Testis (tissue), 3 donors: ENCODE data around the gene THSD7A. TPM values are rescaled to one million over a fixed set of nuclear protein-coding genes. Genes with fewer than 3 reads are reported as not detected.

Source experiments
- DNase-seq: peaks from one replicate; pipeline ENCODE4 v3.0.0-alpha.2; 2019
- H3K27ac ChIP-seq, 2 donors: fragments of 200-600 bp; sonication (generic); one replicate each; pipeline ENCODE4 v1.5.1; 2019
- H3K27me3 ChIP-seq: fragments of 200-600 bp; sonication (generic); one replicate; pipeline ENCODE4 v1.5.1; 2019
- H3K36me3 ChIP-seq: fragments of 200-600 bp; sonication (generic); one replicate; pipeline ENCODE4 v1.5.1; 2017; ENCODE audit warnings: low read depth; ENCODE audit errors: missing control alignments
- H3K4me1 ChIP-seq: fragments of 200-600 bp; sonication (generic); one replicate; pipeline ENCODE4 v1.5.1; 2019
- H3K4me3 ChIP-seq, 2 donors: fragments of 200-600 bp; sonication (generic); one replicate each; pipeline ENCODE4 v1.5.1; 2017 to 2019
- H3K9me3 ChIP-seq: fragments of 200-600 bp; sonication (generic); one replicate; pipeline ENCODE4 v1.5.1; 2017
- POLR2A ChIP-seq: fragments of 450-650 bp; IDR thresholded peaks from one replicate; pipeline ENCODE4 v1.6.1; 2017; ENCODE audit warnings: antibody characterized with exemption, mild to moderate bottlenecking, moderate library complexity
- WGBS, 2 donors: methylation state at CpG; one replicate each; pipeline ENCODE4 v1.1.5; 2018; 5-methylcytosine and 5-hydroxymethylcytosine counted together
- intact Hi-C: fragments of 100-400 bp; cut with DNase I; formaldehyde crosslinking; loops from one replicate; pipeline ENCODE4 v1.15.1; 2023; ENCODE audit warnings: low total_unique reads
- polyA plus RNA-seq: library from polyadenylated mRNA; stranded (reverse); fragments of 350-450 nt; fragmentation: Illumina TruSeq; extraction: RNeasy Lipid Tissue Mini Kit (QIAGEN cat#74804); gene quantifications from one replicate; pipeline ENCODE4 v1.2.3, GENCODE V29; 2014; ENCODE audit warnings: low read depth, low replicate concordance; ENCODE audit not compliant: insufficient read depth
- total RNA-seq, 2 donors: library from RNA; depleted of rRNA; stranded (reverse); fragments of >200 nt; gene quantifications; one replicate each; pipeline ENCODE4 v1.2.3, GENCODE V29; 2016
- TF ChIP-seq, protein P1 (sequence below), 3 experiments: fragments of 450-650 bp in 2 of 3; fragments of 200-600 bp in 1 of 3; sonication (generic) in 1 of 3; IDR thresholded peaks; one replicate each; pipeline ENCODE4 v1.5.1; 2016 to 2019; ENCODE audit warnings: antibody characterized with exemption in 3 of 3, mild to moderate bottlenecking in 2 of 3, moderate library complexity in 1 of 3

THSD7A gene
- total and polyA plus RNA-seq, 3 donors from 2014 or later: 1.6 to 7.0 (median 6.8) TPM

DNA sequence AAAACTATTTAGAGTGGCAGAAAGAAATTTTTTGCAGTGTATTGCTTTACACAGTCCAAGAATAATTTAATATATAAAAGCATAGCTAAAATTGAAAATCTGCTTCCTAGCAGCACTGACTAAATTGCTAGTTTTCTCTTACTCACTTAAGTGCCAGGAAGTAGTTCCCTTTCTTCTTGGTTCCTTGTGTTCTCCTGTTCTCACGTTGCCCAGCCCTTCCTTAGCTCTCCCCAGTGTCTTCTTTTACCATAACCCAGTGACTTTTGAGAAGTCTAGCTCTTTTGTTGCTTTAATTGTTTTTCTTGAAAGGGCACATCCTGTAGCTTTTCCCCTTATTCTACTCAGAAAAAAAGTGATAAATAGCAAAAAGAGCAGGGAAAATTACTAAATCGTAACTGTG, 215.5 kb downstream of the THSD7A start:
- DNase-seq: no peak
- H3K36me3 ChIP-seq: no peaks in the 10 kb centered on the region
- no peak overlapping the region for H3K4me3 ChIP-seq
- no peaks in the 10 kb centered on the region for H3K27me3 ChIP-seq
- H3K9me3 ChIP-seq: no peaks in the 10 kb centered on the region
- TF ChIP-seq, protein P1, sequence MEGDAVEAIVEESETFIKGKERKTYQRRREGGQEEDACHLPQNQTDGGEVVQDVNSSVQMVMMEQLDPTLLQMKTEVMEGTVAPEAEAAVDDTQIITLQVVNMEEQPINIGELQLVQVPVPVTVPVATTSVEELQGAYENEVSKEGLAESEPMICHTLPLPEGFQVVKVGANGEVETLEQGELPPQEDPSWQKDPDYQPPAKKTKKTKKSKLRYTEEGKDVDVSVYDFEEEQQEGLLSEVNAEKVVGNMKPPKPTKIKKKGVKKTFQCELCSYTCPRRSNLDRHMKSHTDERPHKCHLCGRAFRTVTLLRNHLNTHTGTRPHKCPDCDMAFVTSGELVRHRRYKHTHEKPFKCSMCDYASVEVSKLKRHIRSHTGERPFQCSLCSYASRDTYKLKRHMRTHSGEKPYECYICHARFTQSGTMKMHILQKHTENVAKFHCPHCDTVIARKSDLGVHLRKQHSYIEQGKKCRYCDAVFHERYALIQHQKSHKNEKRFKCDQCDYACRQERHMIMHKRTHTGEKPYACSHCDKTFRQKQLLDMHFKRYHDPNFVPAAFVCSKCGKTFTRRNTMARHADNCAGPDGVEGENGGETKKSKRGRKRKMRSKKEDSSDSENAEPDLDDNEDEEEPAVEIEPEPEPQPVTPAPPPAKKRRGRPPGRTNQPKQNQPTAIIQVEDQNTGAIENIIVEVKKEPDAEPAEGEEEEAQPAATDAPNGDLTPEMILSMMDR (IDR thresholded peaks at IDR 0.05): no peak
- TF ChIP-seq POLR2A: no peak
- no peak overlapping the region for H3K27ac ChIP-seq
- no peaks in the 10 kb centered on the region for H3K4me1 ChIP-seq
- WGBS, 2 donors: 56 to 59% methylated on average over 2 of the region's 2 CpGs
- intact Hi-C loops: no loop called here

DNA sequence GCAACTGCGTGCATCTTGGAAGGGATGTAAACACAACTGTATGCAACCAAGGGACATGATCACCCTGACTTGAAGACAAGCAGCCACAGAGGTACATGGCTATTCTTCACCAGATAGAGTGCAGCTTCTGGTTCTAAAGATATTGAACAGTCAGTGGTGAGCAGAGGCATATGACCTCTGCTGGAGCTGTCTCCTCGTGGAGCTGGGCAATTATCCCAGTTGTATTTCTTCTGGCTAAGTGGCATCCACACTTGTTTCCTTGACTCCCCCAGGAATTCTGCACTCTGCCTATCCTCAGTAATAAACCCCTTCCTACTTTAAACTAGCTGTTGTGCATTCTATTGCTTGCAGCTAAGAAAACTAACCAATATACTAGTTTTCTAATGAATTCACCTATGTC, 216.8 kb downstream of the THSD7A start:
- H3K27ac ChIP-seq: no peak overlapping the region
- H3K4me1 ChIP-seq: no peaks in the 10 kb centered on the region
- no peak overlapping the region for H3K4me3 ChIP-seq
- intact Hi-C loops: no loop called here
- no peaks in the 10 kb centered on the region for H3K36me3 ChIP-seq
- WGBS, 2 donors: 62 to 64% methylated on average over 2 of the region's 2 CpGs
- H3K27me3 ChIP-seq: no peaks in the 10 kb centered on the region
- no peaks in the 10 kb centered on the region for H3K9me3 ChIP-seq
- no peak for DNase-seq
- no peak for TF ChIP-seq POLR2A
- TF ChIP-seq, protein P1 (IDR thresholded peaks at IDR 0.05): no peak

DNA sequence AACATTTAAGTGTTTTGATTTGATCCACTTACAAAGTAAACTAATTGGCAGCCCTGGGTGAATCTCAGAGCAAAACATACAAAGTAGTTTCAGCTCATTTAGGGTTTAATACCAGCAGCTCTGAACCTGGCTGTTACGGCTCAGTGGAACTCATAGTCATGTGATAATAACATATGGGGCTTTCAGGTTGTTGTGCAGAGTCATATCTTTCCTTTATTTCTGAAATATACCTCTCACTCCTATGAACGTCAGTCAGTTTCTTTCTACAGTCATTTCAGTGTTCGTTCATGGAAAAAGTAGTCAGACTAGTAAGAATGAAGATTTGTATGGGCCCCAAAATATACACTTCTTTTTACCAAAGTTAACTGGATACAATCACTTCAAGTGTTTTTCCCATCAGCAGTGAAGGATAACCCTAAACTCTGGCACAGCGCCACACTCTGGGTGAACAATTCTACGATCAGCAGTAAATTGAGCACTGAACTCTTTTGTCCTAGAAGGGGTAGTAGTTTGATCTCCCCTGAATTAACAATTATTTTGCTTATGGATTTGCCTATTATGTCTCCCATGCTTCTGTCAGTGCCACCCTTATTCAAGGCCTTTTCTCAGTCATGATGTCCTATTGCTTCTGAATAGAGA, 218.6 kb downstream of the THSD7A start:
- TF ChIP-seq, protein P1 (IDR thresholded peaks at IDR 0.05): no peak
- TF ChIP-seq POLR2A: no peak
- no peak overlapping the region for H3K27ac ChIP-seq
- no peaks in the 10 kb centered on the region for H3K36me3 ChIP-seq
- H3K9me3 ChIP-seq: no peaks in the 10 kb centered on the region
- H3K4me1 ChIP-seq: no peaks in the 10 kb centered on the region
- no peaks in the 10 kb centered on the region for H3K27me3 ChIP-seq
- DNase-seq: no peak
- WGBS, 2 donors: 86 to 89% methylated on average over 5 of the region's 5 CpGs
- H3K4me3 ChIP-seq: no peak overlapping the region
- intact Hi-C loops: no loop called here

DNA sequence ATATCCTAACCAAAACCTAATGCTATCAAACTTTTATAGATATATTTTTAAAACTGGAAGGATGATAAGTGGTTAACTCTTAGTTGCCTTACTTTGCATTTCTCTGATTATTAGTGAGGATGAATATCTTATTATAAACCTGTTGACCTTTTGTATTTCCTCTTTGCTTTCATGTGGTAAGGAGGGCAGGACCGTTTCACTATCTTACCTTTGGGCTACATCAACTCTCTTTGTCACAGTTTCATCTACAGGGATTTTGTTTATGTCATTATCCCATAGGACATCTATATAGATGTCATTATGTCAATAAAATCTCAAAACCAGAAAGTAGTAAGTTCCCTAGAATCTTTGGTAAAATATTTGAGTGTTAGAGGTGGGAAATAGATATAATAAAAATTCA, 219.3 kb downstream of the THSD7A start:
- H3K4me3 ChIP-seq: no peak overlapping the region
- no peak for DNase-seq
- H3K36me3 ChIP-seq: no peaks in the 10 kb centered on the region
- H3K4me1 ChIP-seq: no peaks in the 10 kb centered on the region
- TF ChIP-seq, protein P1 (IDR thresholded peaks at IDR 0.05): no peak
- no peak for TF ChIP-seq POLR2A
- H3K27me3 ChIP-seq: no peaks in the 10 kb centered on the region
- intact Hi-C loops: no loop called here
- H3K9me3 ChIP-seq: no peaks in the 10 kb centered on the region
- WGBS, 2 donors: 85 to 92% methylated on average over 1 of the region's 1 CpG
- no peak overlapping the region for H3K27ac ChIP-seq

DNA sequence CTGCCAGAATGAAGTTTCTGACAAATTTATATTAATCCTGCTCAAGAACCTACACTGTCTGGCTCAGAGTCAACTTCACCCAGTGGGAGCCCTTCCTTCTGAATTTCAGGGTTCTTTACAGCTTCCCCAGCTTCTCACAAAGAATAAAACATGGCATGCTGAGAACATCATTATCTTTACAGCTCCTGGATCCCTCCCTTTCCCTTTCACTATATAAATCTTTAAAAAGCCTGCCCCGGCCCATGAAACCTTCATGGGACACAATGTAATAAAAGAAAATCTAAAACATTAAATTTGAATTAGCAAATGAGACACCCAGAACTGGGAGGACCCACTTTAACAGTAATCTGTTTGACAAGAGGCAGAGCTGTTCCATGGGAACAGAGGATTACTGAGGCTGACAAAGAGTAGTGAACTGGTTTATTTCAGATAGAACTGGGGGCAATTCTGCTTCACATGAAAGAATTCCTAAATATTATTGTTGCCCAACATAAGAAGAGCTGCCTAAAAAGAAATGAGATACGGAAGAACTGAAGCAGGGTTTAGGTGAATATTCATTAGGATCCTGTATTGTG, 222.8 kb downstream of the THSD7A start:
- H3K4me1 ChIP-seq: no peaks in the 10 kb centered on the region
- no peak overlapping the region for H3K4me3 ChIP-seq
- intact Hi-C loops: no loop called here
- TF ChIP-seq POLR2A: no peak
- TF ChIP-seq, protein P1 (IDR thresholded peaks at IDR 0.05): no peak
- 73 to 75% methylated on average over 2 of the region's 2 CpGs for WGBS, 2 donors
- H3K36me3 ChIP-seq: no peaks in the 10 kb centered on the region
- H3K9me3 ChIP-seq: no peaks in the 10 kb centered on the region
- DNase-seq: no peak
- H3K27ac ChIP-seq: no peak overlapping the region
- H3K27me3 ChIP-seq: no peaks in the 10 kb centered on the region
